PC-9 (cell line): ENCODE results near the gene COL18A1. TPM values are rescaled to one million over a fixed set of nuclear protein-coding genes. Genes with fewer than 3 reads are reported as not detected.

Experiments used
- BruUV-seq: library from RNA; stranded (reverse); fragments of 400-500 nt; replicated peaks from 2 replicates; lab custom pipeline; 2021; lab: Mats Ljungman, UMichigan
- CTCF ChIA-PET: fragments of 300-600 bp; sonication (Branson Sonifier 250); formaldehyde crosslinking; loops from one replicate; lab custom pipeline; 2022; ENCODE audit warnings: antibody characterized with exemption; lab: Charles Lee
- POLR2A ChIA-PET: fragments of 300-600 bp; sonication (Branson Sonifier 250); formaldehyde crosslinking; loops from one replicate; lab custom pipeline; 2022; ENCODE audit warnings: antibody characterized with exemption; ENCODE audit not compliant: unreplicated experiment; lab: Charles Lee
- DNase-seq, 2 experiments: peaks; one replicate each; pipeline versions ENCODE4 v3.0.0 to v3.0.0-alpha.2; 2015 to 2022; ENCODE audit warnings: mixed read lengths in 1 of 2
- H2AFZ ChIP-seq: fragments of 200-600 bp; sonication (generic); 2 replicates; pipeline ENCODE4 v1.8.1; 2017; ENCODE audit warnings: antibody characterized with exemption
- H3F3A ChIP-seq: fragments of 200-600 bp; sonication (generic); 2 replicates; pipeline ENCODE4 v1.8.1; 2017; ENCODE audit warnings: antibody characterized with exemption, mild to moderate bottlenecking, low read depth; ENCODE audit not compliant: insufficient read depth
- H3K27ac ChIP-seq: fragments of 200-600 bp; sonication (generic); 2 replicates; pipeline ENCODE4 v1.6.1; 2016; ENCODE audit warnings: mixed run types
- H3K27me3 ChIP-seq: fragments of 200-600 bp; sonication (generic); 2 replicates; pipeline ENCODE4 v1.6.1; 2016; ENCODE audit warnings: low read depth, mixed run types; ENCODE audit not compliant: insufficient read depth
- H3K36me3 ChIP-seq: fragments of 200-600 bp; sonication (generic); 2 replicates; pipeline ENCODE4 v1.6.1; 2016; ENCODE audit warnings: low read depth, mixed run types
- H3K4me1 ChIP-seq: fragments of 200-600 bp; sonication (generic); replicated peaks from 2 replicates; pipeline ENCODE4 v1.6.1; 2016; ENCODE audit warnings: mixed run types; ENCODE audit not compliant: insufficient read depth
- H3K4me2 ChIP-seq: fragments of 200-600 bp; sonication (generic); 2 replicates; pipeline ENCODE4 v1.6.1; 2017; ENCODE audit warnings: mixed run types
- H3K4me3 ChIP-seq: fragments of 200-600 bp; sonication (generic); 2 replicates; pipeline ENCODE4 v1.6.1; 2016; ENCODE audit warnings: mixed run types
- H3K79me2 ChIP-seq: fragments of 200-600 bp; sonication (generic); 2 replicates; pipeline ENCODE4 v1.6.1; 2017; ENCODE audit warnings: low read depth, mixed run types
- H3K9me2 ChIP-seq: fragments of 200-600 bp; sonication (generic); 2 replicates; pipeline ENCODE4 v1.8.1; 2017; ENCODE audit warnings: mild to moderate bottlenecking; ENCODE audit not compliant: insufficient read depth
- H3K9me3 ChIP-seq: fragments of 200-600 bp; sonication (generic); 2 replicates; pipeline ENCODE4 v1.8.1; 2016; ENCODE audit warnings: low read depth; ENCODE audit not compliant: insufficient read depth
- H4K20me1 ChIP-seq: fragments of 200-600 bp; sonication (generic); 2 replicates; pipeline ENCODE4 v1.8.1; 2017; ENCODE audit not compliant: insufficient read depth
- CTCF ChIP-seq: fragments of 200-600 bp; sonication (generic); conservative IDR thresholded peaks from 2 replicates; pipeline ENCODE4 v1.6.1; 2017; ENCODE audit warnings: mixed run types, antibody characterized with exemption, mild to moderate bottlenecking, moderate library complexity
- EZH2 ChIP-seq: fragments of 200-600 bp; sonication (generic); IDR thresholded peaks from 2 replicates; pipeline ENCODE4 v1.8.0; 2017; ENCODE audit warnings: antibody characterized with exemption, low read depth
- intact Hi-C: fragments of 100-400 bp; cut with micrococcal nuclease; formaldehyde crosslinking; loops from one replicate; pipeline ENCODE4 v1.10.0; 2022; ENCODE audit not compliant: unreplicated experiment
- total RNA-seq: library from RNA; stranded (reverse); gene quantifications from 2 replicates; pipeline ENCODE4 v1.2.3, GENCODE V29; 2021

The COL18A1 gene
- total RNA-seq, 1 experiment from 2014 or later, result 82.4 TPM

GRCh38 chr21:45494851-45495680, 90.1 kb downstream of the COL18A1 start:
- H3K79me2 ChIP-seq, result no peaks in the 10 kb centered on the region
- H3K4me1 ChIP-seq, result no peaks in the 10 kb centered on the region
- intact Hi-C loops, result no loop called here
- TF ChIP-seq EZH2 (no peak), CTCF (no peak)
- H3K4me2 ChIP-seq, result no peak overlapping the region
- no peaks in the 10 kb centered on the region for H4K20me1 ChIP-seq
- H3K4me3 ChIP-seq, result no peak overlapping the region
- H3K36me3 ChIP-seq, result no peaks in the 10 kb centered on the region
- BruUV-seq, result no TSS peak
- no peaks in the 10 kb centered on the region for H3F3A ChIP-seq
- H2AFZ ChIP-seq, result no peak overlapping the region
- DNase-seq, result no peak
- no peaks in the 10 kb centered on the region for H3K9me2 ChIP-seq
- no peak overlapping the region for H3K27ac ChIP-seq
- H3K9me3 ChIP-seq, result no peaks in the 10 kb centered on the region
- POLR2A ChIA-PET, result no interaction called here
- no peaks in the 10 kb centered on the region for H3K27me3 ChIP-seq
- CTCF ChIA-PET, result no interaction called here

- H3K9me3 ChIP-seq, result no peaks in the 10 kb centered on the region
- no peaks in the 10 kb centered on the region for H3K4me1 ChIP-seq
- H3K9me2 ChIP-seq, result no peaks in the 10 kb centered on the region
- no peak for DNase-seq
- no peaks in the 10 kb centered on the region for H3K79me2 ChIP-seq
- H4K20me1 ChIP-seq, result no peaks in the 10 kb centered on the region
- ChIA-PET CTCF (no interaction called here), POLR2A (no interaction called here)
- H3K36me3 ChIP-seq, result no peaks in the 10 kb centered on the region
- H3K27me3 ChIP-seq, result no peaks in the 10 kb centered on the region
- no peaks in the 10 kb centered on the region for H3F3A ChIP-seq
- H3K4me3 ChIP-seq, result no peak overlapping the region
- H3K27ac ChIP-seq, result no peak overlapping the region
- H3K4me2 ChIP-seq, result no peak overlapping the region
- H2AFZ ChIP-seq, result no peak overlapping the region
- intact Hi-C loops, result no loop called here
- TF ChIP-seq CTCF (no peak), EZH2 (no peak)
- no TSS peak for BruUV-seq
Observed at GRCh38 chr21:45496151-45496967, 91.4 kb downstream of the COL18A1 start.

GRCh38 chr21:45496968-45497845, 92.2 kb downstream of the COL18A1 start:
- Histone ChIP-seq H3K4me1 (no peaks in the 10 kb centered on the region), H3K4me2 (no peak overlapping the region), H3K36me3 (no peaks in the 10 kb centered on the region), H3K4me3 (no peak overlapping the region), H3F3A (no peaks in the 10 kb centered on the region), H4K20me1 (no peaks in the 10 kb centered on the region), H3K27me3 (no peaks in the 10 kb centered on the region), H3K9me3 (no peaks in the 10 kb centered on the region), H3K9me2 (no peaks in the 10 kb centered on the region), H3K79me2 (no peaks in the 10 kb centered on the region), H3K27ac (no peak overlapping the region), H2AFZ (no peak overlapping the region)
- DNase-seq, result no peak
- BruUV-seq, result no TSS peak
- TF ChIP-seq EZH2 (no peak), CTCF (no peak)
- POLR2A ChIA-PET, result no interaction called here
- intact Hi-C loops, result no loop called here
- CTCF ChIA-PET, result no interaction called here
